Ovary (tissue), 3 donors: ENCODE data around the gene B3GALT4.

Experiments
- CTCF ChIP-seq, 3 donors: fragments of 450-650 bp in 2 of 3; fragments of 200-600 bp in 1 of 3; IDR thresholded peaks; one replicate each; pipeline versions ENCODE4 v1.5.1 to v1.8.0; 2016 to 2022; ENCODE audit warnings: antibody characterized with exemption in 3 of 3, mild to moderate bottlenecking in 1 of 3
- EP300 ChIP-seq: sonication (generic); formaldehyde crosslinking; IDR thresholded peaks from one replicate; pipeline ENCODE4 v1.6.1; 2017; ENCODE audit warnings: antibody characterized with exemption
- POLR2A ChIP-seq: fragments of 450-650 bp; IDR thresholded peaks from one replicate; pipeline ENCODE4 v1.6.1; 2017; ENCODE audit warnings: antibody characterized with exemption, mild to moderate bottlenecking, moderate library complexity
- donor health status: DM: no; HTN: no; CAD: no.

- no peak for TF ChIP-seq CTCF (IDR thresholded peaks at IDR 0.05)
- no peak for TF ChIP-seq EP300
- no peak for TF ChIP-seq POLR2A
These were observed 22.3 kb upstream of the B3GALT4 start for GRCh38 chr6:33254591-33254990.
